ENCODE measurements around the gene SCMH1.

Gene SCMH1

DNA sequence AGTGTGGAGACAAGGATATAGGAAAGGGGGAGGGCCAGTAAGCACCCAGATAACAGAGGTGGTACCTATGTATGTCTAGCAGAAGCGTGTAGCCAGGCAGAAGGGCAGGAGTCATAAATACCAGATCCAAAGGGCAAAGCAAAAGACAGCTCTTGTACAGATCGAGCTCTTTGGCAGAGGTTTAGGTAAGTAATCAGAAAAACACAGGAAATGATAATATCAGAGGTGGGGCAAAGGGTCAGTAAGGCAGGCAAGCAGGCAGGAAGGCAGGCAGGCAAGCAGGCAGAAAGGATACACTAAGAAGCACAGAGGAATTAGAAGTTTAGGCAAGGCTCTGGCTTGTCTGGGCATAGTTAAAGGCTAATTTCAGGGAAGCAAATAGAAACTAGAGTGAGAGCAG, 197.9 kb downstream of the SCMH1 start:
- no peak overlapping the region for H2BK15ac ChIP-seq (ENCODE audit: low read depth, poor library complexity, severe bottlenecking)
- no peak overlapping the region for H2AFZ ChIP-seq (ENCODE audit: low read depth, low read length)
- H3K18ac ChIP-seq (ENCODE audit: low read depth in 1 of 2, low read length in 2 of 2) = peak overlapping the region in 1 of 2 experiments; percentile 34
- H2AK5ac ChIP-seq (ENCODE audit: low read length, severe bottlenecking) = no peak overlapping the region
- no peaks in the 10 kb centered on the region for H3K27me3 ChIP-seq (ENCODE audit: control insufficient read depth in 1 of 2, insufficient read depth in 1 of 2, low read length in 2 of 2)
- no peak overlapping the region for H4K91ac ChIP-seq (ENCODE audit: low read length)
- no peak overlapping the region for H3K4ac ChIP-seq (ENCODE audit: low read depth in 1 of 2, low read length in 2 of 2)
- no peak overlapping the region for H2BK120ac ChIP-seq (ENCODE audit: low read depth, low read length)
- no peak overlapping the region for H2BK12ac ChIP-seq (ENCODE audit: low read length in 2 of 2)
- peaks cover 17 to 25% of the 10 kb centered on the region in 2 experiments for H3K36me3 ChIP-seq (ENCODE audit: control insufficient read depth in 1 of 2, insufficient read depth in 2 of 2, low read depth in 1 of 2, low read length in 2 of 2)
- DNase-seq = no peak
- no peak overlapping the region for H3K9ac ChIP-seq (ENCODE audit: low read length)
- H3K9me3 ChIP-seq (ENCODE audit: control insufficient read depth, low read length) = no peaks in the 10 kb centered on the region
- peak overlapping the region in 1 of 2 experiments; percentile 14 for H3K23ac ChIP-seq (ENCODE audit: low read length in 2 of 2)
- H3K27ac ChIP-seq (ENCODE audit: low read length, poor library complexity, severe bottlenecking) = no peak overlapping the region
- no peaks in the 10 kb centered on the region for H3K79me1 ChIP-seq (replicated peaks; ENCODE audit: low read length, poor library complexity, severe bottlenecking)
- H3K4me1 ChIP-seq (ENCODE audit: control insufficient read depth, insufficient read depth, low read depth, low read length) = peaks cover 1% of the 10 kb centered on the region
- 85% methylated on average over 2 of the region's 2 CpGs for WGBS
- no peak overlapping the region for H2BK5ac ChIP-seq (ENCODE audit: low read depth, low read length, poor library complexity, severe bottlenecking)
- H3K14ac ChIP-seq (ENCODE audit: low read length in 2 of 2) = no peak overlapping the region
- no peak overlapping the region for H3K4me3 ChIP-seq (ENCODE audit: insufficient read depth in 1 of 2, low read depth in 1 of 2, low read length in 2 of 2)
- H3K4me2 ChIP-seq (ENCODE audit: low read length, poor library complexity, severe bottlenecking) = no peak overlapping the region
- peak overlapping the region; percentile 1 for H4K8ac ChIP-seq (ENCODE audit: low read length)

DNA sequence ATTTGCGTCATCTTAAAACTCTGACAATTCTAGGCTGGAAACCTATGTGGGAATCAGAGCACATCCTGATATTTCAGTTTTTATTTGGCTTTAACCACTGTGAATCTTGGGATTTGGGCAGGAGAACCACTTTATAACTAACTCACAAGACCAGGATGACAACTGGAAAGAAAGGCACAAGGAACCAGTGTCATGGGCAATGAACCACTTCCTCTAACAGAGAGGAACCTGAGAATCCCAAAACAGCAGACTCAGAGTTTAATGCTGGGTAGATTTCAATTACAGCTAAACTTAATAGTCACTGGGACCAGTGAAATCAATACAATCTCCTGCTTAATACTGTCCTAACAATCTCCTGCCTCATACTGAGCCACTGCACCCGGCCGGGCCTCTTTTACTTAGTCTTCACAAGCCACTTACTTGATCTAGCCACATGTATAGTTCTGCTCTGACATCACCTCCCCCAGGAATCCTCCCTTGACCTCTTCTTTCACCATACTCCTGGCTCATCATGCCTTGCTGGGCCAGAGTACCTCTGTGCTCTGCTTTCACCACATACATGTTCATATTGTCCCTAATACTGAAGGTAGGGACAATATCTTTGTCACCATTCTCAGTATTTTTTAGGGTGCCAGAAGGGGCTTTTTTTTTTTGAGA, 200.4 kb downstream of the SCMH1 start:
- Histone ChIP-seq H3K9me3 (ENCODE audit: control insufficient read depth, low read length) (no peaks in the 10 kb centered on the region), H2BK12ac (ENCODE audit: low read length in 2 of 2) (no peak overlapping the region), H2AFZ (ENCODE audit: low read depth, low read length) (no peak overlapping the region), H3K4ac (ENCODE audit: low read depth in 1 of 2, low read length in 2 of 2) (no peak overlapping the region), H3K23ac (ENCODE audit: low read length in 2 of 2) (no peak overlapping the region), H3K18ac (ENCODE audit: low read depth in 1 of 2, low read length in 2 of 2) (no peak overlapping the region), H4K91ac (ENCODE audit: low read length) (no peak overlapping the region), H2BK5ac (ENCODE audit: low read depth, low read length, poor library complexity, severe bottlenecking) (no peak overlapping the region), H2BK15ac (ENCODE audit: low read depth, poor library complexity, severe bottlenecking) (no peak overlapping the region), H3K36me3 (ENCODE audit: control insufficient read depth in 1 of 2, insufficient read depth in 2 of 2, low read depth in 1 of 2, low read length in 2 of 2) (peaks cover 20 to 38% of the 10 kb centered on the region in 2 experiments), H3K4me3 (ENCODE audit: insufficient read depth in 1 of 2, low read depth in 1 of 2, low read length in 2 of 2) (no peak overlapping the region), H2AK5ac (ENCODE audit: low read length, severe bottlenecking) (no peak overlapping the region), H3K4me1 (ENCODE audit: control insufficient read depth, insufficient read depth, low read depth, low read length) (peaks cover 4% of the 10 kb centered on the region), H3K14ac (ENCODE audit: low read length in 2 of 2) (no peak overlapping the region), H3K27me3 (ENCODE audit: control insufficient read depth in 1 of 2, insufficient read depth in 1 of 2, low read length in 2 of 2) (no peaks in the 10 kb centered on the region), H3K9ac (ENCODE audit: low read length) (no peak overlapping the region), H3K79me1 (replicated peaks; ENCODE audit: low read length, poor library complexity, severe bottlenecking) (no peaks in the 10 kb centered on the region), H4K8ac (ENCODE audit: low read length) (no peak overlapping the region), H2BK120ac (ENCODE audit: low read depth, low read length) (no peak overlapping the region), H3K4me2 (ENCODE audit: low read length, poor library complexity, severe bottlenecking) (no peak overlapping the region), H3K27ac (ENCODE audit: low read length, poor library complexity, severe bottlenecking) (no peak overlapping the region)
- WGBS = 96% methylated on average over 3 of the region's 3 CpGs
- DNase-seq = peak; percentile 49

DNA sequence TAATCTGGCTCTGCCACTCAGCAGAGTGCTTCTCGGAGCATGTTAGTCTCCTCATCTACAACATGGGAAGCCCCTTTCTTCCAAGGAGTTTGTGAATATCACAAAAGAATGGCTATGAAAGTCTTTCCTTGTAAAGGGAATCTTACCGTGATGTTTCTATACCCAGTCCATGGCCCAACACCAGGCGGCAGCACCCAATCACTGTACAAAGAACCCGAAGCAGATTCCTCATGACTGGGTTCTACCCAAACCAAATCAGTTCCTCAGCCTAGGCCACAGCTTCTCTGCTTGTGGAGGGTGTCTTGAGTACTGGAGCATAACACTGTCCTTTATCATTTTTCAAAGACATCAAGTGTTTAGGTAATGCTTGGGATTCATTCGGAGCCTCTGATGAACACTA, 204.0 kb downstream of the SCMH1 start:
- no peak for DNase-seq
- Histone ChIP-seq H3K36me3 (ENCODE audit: control insufficient read depth in 1 of 2, insufficient read depth in 2 of 2, low read depth in 1 of 2, low read length in 2 of 2) (peaks cover 22 to 68% of the 10 kb centered on the region in 2 experiments), H2BK12ac (ENCODE audit: low read length in 2 of 2) (no peak overlapping the region), H3K4me2 (ENCODE audit: low read length, poor library complexity, severe bottlenecking) (no peak overlapping the region), H3K9me3 (ENCODE audit: control insufficient read depth, low read length) (no peaks in the 10 kb centered on the region), H3K27me3 (ENCODE audit: control insufficient read depth in 1 of 2, insufficient read depth in 1 of 2, low read length in 2 of 2) (no peaks in the 10 kb centered on the region), H3K23ac (ENCODE audit: low read length in 2 of 2) (no peak overlapping the region), H3K18ac (ENCODE audit: low read depth in 1 of 2, low read length in 2 of 2) (no peak overlapping the region), H3K4me1 (ENCODE audit: control insufficient read depth, insufficient read depth, low read depth, low read length) (peaks cover 4% of the 10 kb centered on the region), H2AK5ac (ENCODE audit: low read length, severe bottlenecking) (no peak overlapping the region), H3K4me3 (ENCODE audit: insufficient read depth in 1 of 2, low read depth in 1 of 2, low read length in 2 of 2) (no peak overlapping the region), H2BK15ac (ENCODE audit: low read depth, poor library complexity, severe bottlenecking) (no peak overlapping the region), H4K8ac (ENCODE audit: low read length) (no peak overlapping the region), H4K91ac (ENCODE audit: low read length) (no peak overlapping the region), H3K27ac (ENCODE audit: low read length, poor library complexity, severe bottlenecking) (no peak overlapping the region), H3K79me1 (replicated peaks; ENCODE audit: low read length, poor library complexity, severe bottlenecking) (no peaks in the 10 kb centered on the region), H3K9ac (ENCODE audit: low read length) (no peak overlapping the region), H2BK120ac (ENCODE audit: low read depth, low read length) (no peak overlapping the region), H3K4ac (ENCODE audit: low read depth in 1 of 2, low read length in 2 of 2) (no peak overlapping the region), H3K14ac (ENCODE audit: low read length in 2 of 2) (no peak overlapping the region), H2BK5ac (ENCODE audit: low read depth, low read length, poor library complexity, severe bottlenecking) (no peak overlapping the region), H2AFZ (ENCODE audit: low read depth, low read length) (no peak overlapping the region)
- 100% methylated on average over 2 of the region's 5 CpGs for WGBS

DNA sequence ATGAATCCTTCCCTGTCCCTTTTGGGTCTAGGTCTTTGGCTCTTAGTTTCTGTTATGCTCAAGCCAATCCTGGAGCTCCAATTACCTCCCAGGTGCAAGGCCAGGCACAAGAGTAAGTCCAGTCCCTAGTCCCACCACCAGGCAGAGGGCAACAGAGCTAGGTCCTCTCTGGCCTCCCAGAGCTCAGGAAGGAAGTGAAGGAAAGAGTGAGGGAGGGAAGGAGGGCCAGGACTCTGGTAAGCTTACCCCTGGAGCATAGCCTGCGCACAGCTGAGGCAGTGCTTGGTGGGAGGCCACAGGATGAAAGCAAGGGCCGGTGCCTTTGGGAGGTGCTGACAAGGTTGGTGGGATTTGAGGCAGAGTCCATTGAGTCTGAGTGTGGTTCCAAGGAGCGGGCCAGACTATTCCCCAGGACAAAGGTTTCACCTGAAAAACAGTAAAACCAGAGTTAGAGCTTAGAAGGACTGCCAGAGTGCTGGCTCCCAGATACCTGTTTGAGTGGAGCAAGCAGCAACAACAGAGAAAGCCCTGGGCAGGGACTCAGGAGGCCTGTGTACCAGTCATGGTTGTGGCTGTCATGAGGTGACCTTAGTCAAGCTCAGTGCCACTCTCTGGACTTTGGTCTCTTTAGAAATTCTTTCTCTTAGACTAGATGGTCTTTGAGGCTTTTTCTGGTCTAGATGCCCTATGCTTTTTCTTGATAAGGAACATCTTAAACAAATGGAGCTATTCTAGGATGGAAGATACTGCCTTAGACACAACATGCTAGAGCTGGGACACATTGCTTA, 204.8 kb downstream of the SCMH1 start:
- 97% methylated on average over 3 of the region's 3 CpGs for WGBS
- no peak overlapping the region for H2AK5ac ChIP-seq (ENCODE audit: low read length, severe bottlenecking)
- no peak overlapping the region for H3K27ac ChIP-seq (ENCODE audit: low read length, poor library complexity, severe bottlenecking)
- H2BK120ac ChIP-seq (ENCODE audit: low read depth, low read length) = no peak overlapping the region
- no peak overlapping the region for H4K8ac ChIP-seq (ENCODE audit: low read length)
- no peak overlapping the region for H3K23ac ChIP-seq (ENCODE audit: low read length in 2 of 2)
- no peak overlapping the region for H4K91ac ChIP-seq (ENCODE audit: low read length)
- no peaks in the 10 kb centered on the region for H3K27me3 ChIP-seq (ENCODE audit: control insufficient read depth in 1 of 2, insufficient read depth in 1 of 2, low read length in 2 of 2)
- no peak overlapping the region for H2BK15ac ChIP-seq (ENCODE audit: low read depth, poor library complexity, severe bottlenecking)
- H2BK12ac ChIP-seq (ENCODE audit: low read length in 2 of 2) = no peak overlapping the region
- no peaks in the 10 kb centered on the region for H3K79me1 ChIP-seq (replicated peaks; ENCODE audit: low read length, poor library complexity, severe bottlenecking)
- H2AFZ ChIP-seq (ENCODE audit: low read depth, low read length) = no peak overlapping the region
- DNase-seq = no peak
- peaks cover 4% of the 10 kb centered on the region for H3K4me1 ChIP-seq (ENCODE audit: control insufficient read depth, insufficient read depth, low read depth, low read length)
- peaks cover 25 to 72% of the 10 kb centered on the region in 2 experiments for H3K36me3 ChIP-seq (ENCODE audit: control insufficient read depth in 1 of 2, insufficient read depth in 2 of 2, low read depth in 1 of 2, low read length in 2 of 2)
- H3K9ac ChIP-seq (ENCODE audit: low read length) = no peak overlapping the region
- no peak overlapping the region for H3K4ac ChIP-seq (ENCODE audit: low read depth in 1 of 2, low read length in 2 of 2)
- no peak overlapping the region for H3K4me2 ChIP-seq (ENCODE audit: low read length, poor library complexity, severe bottlenecking)
- H2BK5ac ChIP-seq (ENCODE audit: low read depth, low read length, poor library complexity, severe bottlenecking) = no peak overlapping the region
- H3K14ac ChIP-seq (ENCODE audit: low read length in 2 of 2) = no peak overlapping the region
- no peaks in the 10 kb centered on the region for H3K9me3 ChIP-seq (ENCODE audit: control insufficient read depth, low read length)
- no peak overlapping the region for H3K4me3 ChIP-seq (ENCODE audit: insufficient read depth in 1 of 2, low read depth in 1 of 2, low read length in 2 of 2)
- no peak overlapping the region for H3K18ac ChIP-seq (ENCODE audit: low read depth in 1 of 2, low read length in 2 of 2)
